ENCODE data around the gene ZNF354B. TPM values are rescaled to one million over a fixed set of nuclear protein-coding genes. Genes with fewer than 3 reads are reported as not detected.

Gene ZNF354B
- total and polyA plus RNA-seq, 2 of the 13 experiments (the other 11 are each of a cell fraction or from before 2014, with no cell fraction given): 7.8 to 10.3 TPM

GRCh38 chr5:178849316-178849715, 10.4 kb upstream of the ZNF354B start:
- Histone ChIP-seq H3K9me3 (ENCODE audit: low read length) (no peaks in the 10 kb centered on the region), H3K79me2 (ENCODE audit: insufficient read depth, low read length) (no peaks in the 10 kb centered on the region), H3K9ac (ENCODE audit: insufficient read depth, low read depth, low read length) (no peak overlapping the region), H2AFZ (ENCODE audit: low read length) (no peak overlapping the region), H3K27me3 (ENCODE audit: control insufficient read depth in 1 of 2, insufficient read depth in 2 of 2, low read length in 2 of 2) (no peaks in the 10 kb centered on the region), H3K4me3 (replicated peaks in 1 of 3; ENCODE audit: insufficient read depth in 1 of 3, low read depth in 2 of 3, low read length in 3 of 3) (no peak overlapping the region), H3K4me2 (ENCODE audit: low read depth, low read length) (no peak overlapping the region), H3K27ac (ENCODE audit: extremely low read length, insufficient read depth, low read length) (no peak overlapping the region), H3K4me1 (ENCODE audit: insufficient read depth, low read length) (no peaks in the 10 kb centered on the region), H3K36me3 (replicated peaks in 1 of 2; ENCODE audit: control insufficient read depth in 1 of 2, insufficient read depth in 2 of 2, low read length in 2 of 2) (no peaks in the 10 kb centered on the region), H4K20me1 (ENCODE audit: insufficient read depth, low read length) (no peaks in the 10 kb centered on the region)
- ChIA-PET CTCF (ENCODE audit: low intra/inter-chr PET ratio, low total read pairs) (no interaction called here), POLR2A (no interaction called here)
- FAIRE-seq (no peak), DNase-seq (ENCODE audit: low spot score) (no peak), ATAC-seq (no peak)
- WGBS (ENCODE audit: low lambda C conversion rate): 77% methylated on average over 4 of the region's 5 CpGs
- in situ Hi-C loops (cut with HindIII; ENCODE audit: extremely low pct_ligation_motif_present, low pct_unique_long_range_greater_than_20kb): loop anchor here (10.0 kb wide), 1 partner anchor 565 kb away; no protein-coding TSS in a partner anchor
- intact Hi-C loops (cut with micrococcal nuclease; ENCODE audit: unreplicated experiment): no loop called here
- BruUV-seq (replicated peaks): no TSS peak
- TF ChIP-seq POLR2AphosphoS5 (IDR thresholded peaks at IDR 0.05; ENCODE audit: low read depth, low read length) (no peak), KAT7 (CRISPR knock-in tag; IDR thresholded peaks at IDR 0.05; ENCODE audit: borderline replicate concordance) (no peak), ZNF496 (CRISPR knock-in tag; IDR thresholded peaks at IDR 0.05; ENCODE audit: insufficient replicate concordance) (no peak), ZNF556 (CRISPR knock-in tag; IDR thresholded peaks at IDR 0.05; ENCODE audit: borderline replicate concordance) (no peak), DPF2 (CRISPR knock-in tag; IDR thresholded peaks at IDR 0.05; ENCODE audit: borderline replicate concordance, low read depth) (no peak), ZNF281 (CRISPR knock-in tag; IDR thresholded peaks at IDR 0.05; ENCODE audit: borderline replicate concordance) (no peak), RERE (CRISPR knock-in tag; IDR thresholded peaks at IDR 0.05; ENCODE audit: low read depth) (no peak), ZFX (CRISPR knock-in tag; IDR thresholded peaks at IDR 0.05; ENCODE audit: low read depth) (no peak), SMARCC2 (IDR thresholded peaks at IDR 0.05) (no peak), HOMEZ (CRISPR knock-in tag; IDR thresholded peaks at IDR 0.05; ENCODE audit: low read depth) (no peak), ELF1 (CRISPR knock-in tag; IDR thresholded peaks at IDR 0.05) (no peak), SIX1 (CRISPR knock-in tag; IDR thresholded peaks at IDR 0.05; ENCODE audit: borderline replicate concordance) (no peak), E2F5 (CRISPR knock-in tag; conservative IDR thresholded peaks at IDR 0.05) (no peak), ZNF343 (CRISPR knock-in tag; IDR thresholded peaks at IDR 0.05) (no peak), ZNF282 (IDR thresholded peaks at IDR 0.05; ENCODE audit: partially characterized antibody) (no peak)

All from HepG2 (cell line).